ENCODE results near the gene SSH2.
A peak's percentile ranks its signal among the peaks of the same experiment; 100 is the strongest.
"Not testable (repeated sequence)": the region's sequence is repeated elsewhere in the genome, so short reads cannot be mapped to it uniquely, and the experiment has no call there.

SSH2 gene

DNA sequence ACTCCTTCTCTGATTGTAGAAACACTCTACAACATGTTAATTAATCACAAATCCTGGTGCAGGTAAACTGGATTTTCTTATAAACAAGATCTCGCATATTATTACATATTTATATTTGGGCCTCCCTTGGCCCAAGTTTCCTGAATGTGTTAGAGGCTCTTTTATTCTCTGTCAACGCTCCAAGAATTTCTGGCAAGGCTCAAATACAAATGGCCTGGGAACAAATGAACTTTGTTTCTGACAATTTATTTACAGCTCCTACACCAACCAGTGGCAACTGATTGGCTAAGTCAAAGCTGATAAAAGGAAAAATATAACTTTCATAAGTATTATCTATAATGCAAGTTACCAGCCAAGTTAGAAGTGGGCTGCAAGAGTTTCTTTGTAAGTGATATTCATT is 242.4 kb downstream of the SSH2 start:
- no peak overlapping the region for H3K27ac Mint-ChIP-seq
- DNase-seq, result no peak
- H3K27me3 Mint-ChIP-seq, result no peaks in the 10 kb centered on the region
- CTCF ChIA-PET, result no interaction called here
- no peaks in the 10 kb centered on the region for H3K9me3 Mint-ChIP-seq
- peaks cover 31% of the 10 kb centered on the region for H3K36me3 Mint-ChIP-seq
- peaks cover 15% of the 10 kb centered on the region for H3K4me1 Mint-ChIP-seq
- H3K4me3 Mint-ChIP-seq, result no peak overlapping the region

DNA sequence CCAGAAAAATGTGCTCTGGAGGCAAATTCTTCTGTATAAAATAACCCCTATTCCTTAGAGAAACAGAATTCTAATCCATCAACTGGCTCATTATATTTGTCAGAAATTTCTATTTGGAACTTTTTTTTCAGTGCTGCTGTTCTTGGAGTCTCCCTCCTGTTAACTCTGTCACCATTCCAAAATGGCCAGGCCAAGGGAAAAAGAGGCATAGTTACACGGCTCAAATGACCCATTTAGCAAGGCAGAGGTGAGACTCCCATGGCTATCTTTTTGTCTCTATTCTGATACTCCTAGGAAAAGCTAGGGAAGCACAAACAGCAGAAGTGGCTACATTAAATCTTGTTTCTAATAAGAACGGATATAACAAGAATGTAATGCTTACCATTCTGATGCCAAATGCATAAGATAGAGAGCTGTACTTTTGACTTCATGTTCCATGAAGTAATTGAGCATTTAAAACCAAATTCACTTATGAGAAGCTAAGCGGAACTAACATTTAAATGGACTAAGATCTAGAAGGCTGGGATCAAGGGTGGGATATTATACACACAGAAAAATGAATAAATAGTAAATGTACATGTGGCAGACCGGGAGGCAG is 242.9 kb downstream of the SSH2 start:
- DNase-seq, result no peak
- no peaks in the 10 kb centered on the region for H3K9me3 Mint-ChIP-seq
- H3K4me3 Mint-ChIP-seq, result no peak overlapping the region
- H3K36me3 Mint-ChIP-seq, result peaks cover 34% of the 10 kb centered on the region
- no peaks in the 10 kb centered on the region for H3K27me3 Mint-ChIP-seq
- no peak overlapping the region for H3K27ac Mint-ChIP-seq
- H3K4me1 Mint-ChIP-seq, result peaks cover 18% of the 10 kb centered on the region
- CTCF ChIA-PET, result no interaction called here

DNA sequence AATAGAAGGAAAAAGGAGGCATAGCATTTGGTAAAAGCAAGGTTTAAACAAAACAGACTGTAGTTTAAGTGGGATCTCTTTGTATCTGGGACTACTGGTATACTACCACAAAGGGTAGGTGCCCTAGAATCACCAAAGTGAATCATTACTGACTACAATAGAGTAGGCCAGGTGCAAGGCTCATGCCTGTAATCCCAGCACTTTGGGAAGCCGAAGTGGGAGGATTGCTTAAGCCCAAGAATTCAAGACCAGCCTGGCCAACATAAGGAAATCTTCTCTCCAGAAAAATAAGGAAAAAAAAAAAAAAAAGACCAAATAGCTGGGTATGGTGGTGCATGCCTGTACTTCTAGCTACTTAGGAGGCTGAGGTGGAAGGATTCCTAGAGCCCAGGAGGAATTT is 246.5 kb downstream of the SSH2 start:
- Mint-ChIP-seq H3K4me1 (peaks cover 12% of the 10 kb centered on the region), H3K4me3 (no peak overlapping the region), H3K36me3 (peaks cover 40% of the 10 kb centered on the region), H3K9me3 (no peaks in the 10 kb centered on the region), H3K27ac (no peak overlapping the region), H3K27me3 (no peaks in the 10 kb centered on the region)
- CTCF ChIA-PET, result interaction anchor here (1.9 kb wide), 1 partner anchor 9 kb away, joined by 8 read pairs; no protein-coding TSS in a partner anchor
- DNase-seq, result no peak

DNA sequence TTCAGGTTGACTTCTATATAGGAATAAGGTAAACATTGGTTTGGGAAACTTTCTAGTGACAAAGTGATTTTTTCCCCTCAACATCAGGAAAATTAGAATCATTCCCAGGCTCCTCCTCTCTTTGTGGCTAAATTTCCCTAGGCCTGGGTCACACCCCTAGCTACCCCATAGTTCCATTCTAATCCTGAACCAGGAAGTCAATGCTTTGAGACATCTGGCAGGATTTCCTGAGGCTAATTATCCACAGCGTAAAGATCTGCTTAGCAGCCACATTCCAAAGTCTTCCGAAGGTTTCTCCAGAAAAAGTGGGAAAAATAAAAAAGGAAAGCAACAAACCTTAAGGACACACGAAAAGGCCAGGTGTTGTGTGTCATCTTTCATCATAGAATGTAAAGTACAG is 247.0 kb downstream of the SSH2 start:
- no peak for DNase-seq
- CTCF ChIA-PET, result interaction anchor here (0.6 to 1.9 kb wide), 2 partner anchors 9 to 25 kb away, joined by 3 to 8 read pairs; no protein-coding TSS in a partner anchor
- peaks cover 42% of the 10 kb centered on the region for H3K36me3 Mint-ChIP-seq
- H3K4me3 Mint-ChIP-seq, result no peak overlapping the region
- H3K4me1 Mint-ChIP-seq, result peaks cover 12% of the 10 kb centered on the region
- no peaks in the 10 kb centered on the region for H3K27me3 Mint-ChIP-seq
- peak overlapping the region; percentile 19 for H3K27ac Mint-ChIP-seq
- H3K9me3 Mint-ChIP-seq, result no peaks in the 10 kb centered on the region

DNA sequence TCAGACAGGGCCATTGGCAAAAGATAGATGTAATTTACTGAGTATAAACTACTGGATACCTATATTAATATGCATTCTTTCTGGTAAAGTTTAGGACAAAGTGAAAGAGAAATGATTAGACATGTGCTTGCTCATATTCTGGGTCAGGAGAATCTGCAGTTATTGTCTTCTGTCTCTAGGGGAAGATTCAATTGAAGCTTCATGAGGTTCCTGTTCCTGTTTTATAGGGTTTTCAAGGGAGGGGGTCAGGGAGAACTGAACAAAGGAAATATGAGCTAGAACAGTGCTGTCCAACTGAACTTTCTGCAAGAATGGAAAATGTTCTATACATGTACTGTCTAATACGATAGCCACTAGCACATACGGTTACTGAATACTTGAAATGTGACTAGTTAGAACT is 248.0 kb downstream of the SSH2 start:
- peaks cover 17% of the 10 kb centered on the region for H3K4me1 Mint-ChIP-seq
- peaks cover 44% of the 10 kb centered on the region for H3K36me3 Mint-ChIP-seq
- H3K27me3 Mint-ChIP-seq, result no peaks in the 10 kb centered on the region
- peak overlapping the region; percentile 14 for H3K27ac Mint-ChIP-seq
- CTCF ChIA-PET, result interaction anchor here (1.9 kb wide), 1 partner anchor 10 kb away, joined by 8 read pairs; no protein-coding TSS in a partner anchor
- H3K9me3 Mint-ChIP-seq, result no peaks in the 10 kb centered on the region
- no peak overlapping the region for H3K4me3 Mint-ChIP-seq
- no peak for DNase-seq

DNA sequence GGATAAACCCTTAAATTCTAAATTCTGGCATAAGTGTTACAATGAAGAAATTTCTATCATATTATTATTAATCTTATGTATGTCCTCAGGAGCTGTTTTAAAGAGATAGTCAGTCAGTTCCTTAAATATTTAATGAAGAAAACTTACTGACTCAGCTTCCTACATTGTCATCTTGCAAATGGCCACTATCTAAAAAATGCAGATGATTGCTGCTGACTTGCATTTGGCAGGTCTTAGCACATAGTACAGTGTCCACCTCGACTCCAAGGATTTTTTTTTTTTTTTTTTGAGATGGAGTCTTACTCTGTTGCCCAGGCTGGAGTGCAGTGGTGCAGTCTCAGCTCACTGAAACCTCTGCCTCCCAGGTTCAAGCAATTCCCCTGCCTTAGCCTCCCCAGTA is 252.2 kb downstream of the SSH2 start:
- no peaks in the 10 kb centered on the region for H3K27me3 Mint-ChIP-seq
- H3K4me1 Mint-ChIP-seq, result peaks cover 35% of the 10 kb centered on the region
- H3K36me3 Mint-ChIP-seq, result peaks cover 48% of the 10 kb centered on the region
- no peaks in the 10 kb centered on the region for H3K9me3 Mint-ChIP-seq
- CTCF ChIA-PET, result interaction anchor here (1.0 to 1.4 kb wide), 3 partner anchors 38 to 101 kb away, joined by 3 to 4 read pairs (median 3); no protein-coding TSS in a partner anchor
- no peak for DNase-seq
- no peak overlapping the region for H3K4me3 Mint-ChIP-seq
- no peak overlapping the region for H3K27ac Mint-ChIP-seq

DNA sequence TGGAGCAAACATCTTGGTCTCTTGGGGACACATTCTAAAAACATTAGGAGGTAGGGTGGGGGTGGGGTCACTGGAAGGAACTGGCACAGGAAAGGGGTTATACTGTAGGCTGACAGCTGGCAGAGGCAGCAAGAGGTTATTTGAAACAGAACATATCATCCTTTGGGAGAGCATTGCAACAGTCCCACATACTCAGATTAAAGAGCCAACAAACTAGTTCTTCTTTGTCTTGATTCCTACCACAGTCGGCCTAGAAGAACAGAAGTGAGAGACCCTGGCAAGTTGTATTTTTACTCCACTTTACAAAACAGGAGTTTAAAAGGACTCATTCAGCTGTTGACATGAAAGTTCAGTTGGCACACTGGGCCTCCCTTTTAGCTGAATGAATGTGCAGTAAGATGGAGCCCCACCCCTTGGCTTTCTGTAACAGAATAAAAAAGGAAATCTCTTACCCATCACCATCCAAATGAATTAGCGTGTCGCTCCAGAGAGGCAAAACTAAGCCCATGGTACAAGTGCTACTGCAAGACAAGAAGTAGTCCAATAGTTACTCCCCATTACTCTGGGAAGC is 252.7 kb downstream of the SSH2 start:
- Mint-ChIP-seq H3K27ac (peak overlapping the region; percentile 0), H3K4me3 (no peak overlapping the region), H3K9me3 (no peaks in the 10 kb centered on the region), H3K36me3 (peaks cover 48% of the 10 kb centered on the region), H3K27me3 (no peaks in the 10 kb centered on the region), H3K4me1 (peaks cover 33% of the 10 kb centered on the region)
- DNase-seq, result no peak
- CTCF ChIA-PET, result interaction anchor here (0.7 to 1.4 kb wide), 3 partner anchors 59 to 101 kb away, joined by 3 to 4 read pairs (median 3); no protein-coding TSS in a partner anchor

DNA sequence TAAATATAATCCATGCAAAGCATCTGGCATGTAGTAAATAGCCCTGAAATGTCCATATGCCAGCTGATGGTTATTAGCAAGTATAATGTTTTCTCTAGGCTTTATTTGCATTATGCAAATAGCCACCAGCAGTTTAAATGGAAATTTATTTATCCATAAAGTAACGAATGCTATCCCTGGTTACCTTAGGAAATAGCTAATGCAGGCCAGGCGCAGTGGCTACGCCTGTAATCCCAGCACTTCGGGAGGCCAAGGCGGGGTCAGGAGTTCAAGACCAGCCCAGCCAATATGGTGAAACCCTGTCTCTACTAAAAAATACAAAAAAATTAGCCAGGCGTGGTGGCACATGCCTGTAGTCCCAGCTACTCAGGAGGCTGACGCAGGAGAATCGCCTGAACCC is 254.1 kb downstream of the SSH2 start:
- H3K36me3 Mint-ChIP-seq, result peaks cover 52% of the 10 kb centered on the region
- H3K27ac Mint-ChIP-seq, H3K27me3 Mint-ChIP-seq, H3K9me3 Mint-ChIP-seq, H3K4me3 Mint-ChIP-seq, CTCF ChIA-PET, DNase-seq: not testable (repeated sequence)
- peaks cover 29% of the 10 kb centered on the region for H3K4me1 Mint-ChIP-seq

DNA sequence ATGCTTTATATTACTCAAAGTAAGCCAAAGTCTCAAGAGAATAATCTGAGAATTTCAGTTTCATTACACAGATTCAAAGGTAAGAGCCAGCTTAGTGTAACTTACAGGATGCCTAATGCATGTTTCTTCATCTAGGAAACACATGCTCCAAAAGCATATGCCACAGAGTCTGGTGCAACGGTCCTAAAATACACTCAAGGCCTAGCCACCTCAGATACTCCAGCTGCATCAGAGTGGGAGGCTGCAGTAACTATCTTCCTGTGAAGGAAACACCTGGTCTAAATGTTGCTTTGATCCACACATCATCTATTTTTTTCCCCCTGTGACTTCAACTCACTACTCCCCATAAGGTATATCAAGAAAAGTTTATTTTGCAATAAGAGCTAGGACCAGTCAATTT is 255.7 kb downstream of the SSH2 start:
- no peak for DNase-seq
- Mint-ChIP-seq H3K4me1 (peaks cover 27% of the 10 kb centered on the region), H3K9me3 (no peaks in the 10 kb centered on the region), H3K36me3 (peaks cover 51% of the 10 kb centered on the region), H3K4me3 (no peak overlapping the region), H3K27me3 (no peaks in the 10 kb centered on the region), H3K27ac (peak overlapping the region; percentile 81)
- CTCF ChIA-PET, result interaction anchor here (1.2 kb wide), 1 partner anchor 31 kb away, joined by 4 read pairs; no protein-coding TSS in a partner anchor

DNA sequence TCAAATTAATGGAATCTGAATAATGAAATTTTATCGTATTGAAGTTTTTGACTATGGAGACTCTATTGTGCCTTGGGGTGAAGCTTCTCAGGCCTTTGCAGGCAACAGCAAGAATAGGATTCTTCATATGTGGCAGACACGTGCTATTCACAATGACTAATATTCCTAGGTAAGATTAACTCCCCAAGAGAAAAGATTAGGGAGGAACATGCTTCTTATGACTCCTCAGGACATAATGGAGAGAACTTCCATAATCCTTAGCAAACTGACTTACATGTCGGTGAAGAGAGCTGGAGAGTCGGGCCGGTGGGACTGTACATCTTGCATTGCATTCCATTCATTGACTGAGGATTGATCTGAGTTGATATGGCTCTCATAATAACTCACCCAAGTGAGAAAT is 258.4 kb downstream of the SSH2 start:
- H3K27me3 Mint-ChIP-seq, result no peaks in the 10 kb centered on the region
- peaks cover 27% of the 10 kb centered on the region for H3K4me1 Mint-ChIP-seq
- CTCF ChIA-PET, result no interaction called here
- no peak overlapping the region for H3K27ac Mint-ChIP-seq
- no peak overlapping the region for H3K4me3 Mint-ChIP-seq
- no peaks in the 10 kb centered on the region for H3K9me3 Mint-ChIP-seq
- no peak for DNase-seq
- peaks cover 59% of the 10 kb centered on the region for H3K36me3 Mint-ChIP-seq

DNA sequence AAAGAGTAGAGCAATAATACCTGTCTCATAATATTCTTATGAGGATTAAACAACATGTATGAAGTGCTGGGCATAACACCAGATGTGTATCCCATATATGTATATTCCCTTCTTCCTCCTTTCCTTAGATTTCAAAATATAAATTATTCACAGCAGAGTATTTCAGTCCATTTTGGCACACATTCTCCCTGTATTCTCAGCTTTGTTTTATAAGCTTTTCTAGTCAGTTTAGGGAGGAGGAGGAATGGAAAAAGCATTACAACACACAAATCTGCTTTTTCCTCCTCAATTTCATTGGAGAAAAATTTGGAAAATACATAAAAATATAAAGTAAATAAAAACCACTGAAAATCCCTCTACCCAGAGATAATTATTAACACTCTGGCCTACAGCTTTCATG is 260.8 kb downstream of the SSH2 start:
- CTCF ChIA-PET, result interaction anchor here (1.1 kb wide), 1 partner anchor 30 kb away, joined by 3 read pairs; no protein-coding TSS in a partner anchor
- Mint-ChIP-seq H3K27me3 (no peaks in the 10 kb centered on the region), H3K4me3 (no peak overlapping the region), H3K4me1 (peaks cover 21% of the 10 kb centered on the region), H3K9me3 (no peaks in the 10 kb centered on the region), H3K27ac (no peak overlapping the region), H3K36me3 (peaks cover 51% of the 10 kb centered on the region)
- no peak for DNase-seq

DNA sequence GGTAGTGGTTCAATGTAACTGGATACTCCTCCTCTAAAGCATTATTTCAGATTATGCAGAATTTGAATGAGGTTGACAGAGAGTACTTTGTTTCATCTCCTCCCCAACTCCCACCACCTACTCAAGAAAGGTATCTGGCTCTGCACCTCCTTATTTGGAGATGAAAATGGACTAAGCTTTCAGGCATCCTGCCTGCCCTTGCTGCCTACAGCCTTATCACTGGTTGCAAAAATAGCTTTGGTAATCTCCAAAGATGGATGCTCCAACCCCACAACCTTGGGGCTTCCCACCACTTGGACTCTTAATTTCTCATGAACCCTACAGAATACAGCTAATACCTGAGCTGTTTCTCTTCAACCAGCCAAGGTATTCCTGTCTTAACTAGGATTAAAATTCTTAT is 262.1 kb downstream of the SSH2 start:
- H3K27ac Mint-ChIP-seq, result peak overlapping the region; percentile 49
- CTCF ChIA-PET, result interaction anchor here (0.9 to 1.0 kb wide), 3 partner anchors 50 to 263 kb away, joined by 3 read pairs; no protein-coding TSS in a partner anchor

DNA sequence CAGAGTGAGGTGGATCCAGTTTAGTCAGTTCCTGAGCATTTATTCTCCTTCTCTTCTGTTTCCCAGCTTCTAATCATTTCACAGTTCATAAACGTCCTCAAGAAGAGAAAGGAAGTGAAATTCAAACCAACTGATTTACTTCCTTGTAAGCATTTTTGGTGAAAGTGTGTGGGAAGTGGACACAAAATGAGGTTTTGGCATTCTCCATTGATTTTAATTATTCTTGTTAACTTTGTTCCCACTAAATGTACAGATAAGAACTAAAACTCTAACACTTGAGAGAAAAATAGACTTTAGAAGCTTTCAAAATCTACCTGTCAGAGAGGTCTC is 264.6 kb downstream of the SSH2 start:
- Mint-ChIP-seq H3K4me1 (peaks cover 19% of the 10 kb centered on the region), H3K27ac (peak overlapping the region; percentile 33), H3K27me3 (no peaks in the 10 kb centered on the region), H3K4me3 (no peak overlapping the region), H3K36me3 (peaks cover 49% of the 10 kb centered on the region), H3K9me3 (no peaks in the 10 kb centered on the region)
- CTCF ChIA-PET, result no interaction called here
- DNase-seq, result no peak

More for the DNA sequence above, 262.1 kb downstream of the SSH2 start:
- Mint-ChIP-seq H3K9me3 (no peaks in the 10 kb centered on the region), H3K4me1 (peaks cover 15% of the 10 kb centered on the region), H3K36me3 (peaks cover 52% of the 10 kb centered on the region), H3K4me3 (no peak overlapping the region), H3K27me3 (no peaks in the 10 kb centered on the region)
- no peak for DNase-seq

DNA sequence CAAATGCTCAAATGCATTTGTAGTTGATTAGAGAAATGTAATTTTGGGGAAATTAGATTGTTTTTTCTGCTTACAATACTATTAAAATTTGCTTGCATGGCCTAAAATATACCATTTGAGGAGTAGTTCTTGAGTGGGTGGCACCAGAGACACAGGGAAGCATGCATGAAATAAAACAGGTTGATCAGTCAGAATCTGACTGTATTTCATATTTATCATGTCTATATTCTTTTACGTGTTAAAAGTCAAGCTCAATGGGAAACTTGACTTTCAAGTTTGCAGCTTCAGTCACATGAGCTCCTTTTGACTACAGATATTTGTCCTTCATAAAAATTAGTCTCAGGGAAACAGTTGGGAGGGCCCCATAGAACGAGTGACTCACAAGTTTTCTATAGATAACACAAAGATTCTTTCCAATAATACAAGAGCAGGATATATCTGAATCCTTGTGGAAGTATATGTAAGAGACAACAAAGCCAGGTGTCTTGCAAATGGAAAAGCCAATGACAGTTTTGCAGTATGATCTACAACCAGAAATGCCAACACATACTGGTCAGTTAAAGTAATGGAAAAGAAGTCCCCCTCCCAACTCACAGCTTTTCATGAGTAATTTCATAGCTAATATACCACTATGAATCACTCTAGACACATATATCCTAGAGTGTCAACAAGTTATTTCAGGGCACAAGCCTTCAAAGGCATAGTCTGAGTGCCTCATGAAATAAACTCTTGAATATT is 265.1 kb downstream of the SSH2 start:
- H3K36me3 Mint-ChIP-seq, result peaks cover 50% of the 10 kb centered on the region
- no peak for DNase-seq
- no peaks in the 10 kb centered on the region for H3K9me3 Mint-ChIP-seq
- peak overlapping the region; percentile 33 for H3K27ac Mint-ChIP-seq
- no peak overlapping the region for H3K4me3 Mint-ChIP-seq
- CTCF ChIA-PET, result no interaction called here
- H3K27me3 Mint-ChIP-seq, result no peaks in the 10 kb centered on the region
- peaks cover 24% of the 10 kb centered on the region for H3K4me1 Mint-ChIP-seq

Data from activated naive CD4-positive, alpha-beta T cell treated with anti-CD3 and anti-CD28 coated beads, Interleukin-2, amount 10 ng/mL, durations not matched to agents 7 days and 5 days (primary cell).